GM19395 (cell line): Measurements from ENCODE around the gene CNOT3.
"Not testable (repeated sequence)": the region's sequence is repeated elsewhere in the genome, so short reads cannot be mapped to it uniquely, and the experiment has no call there.

Experiments used
- ATAC-seq: cut with Tn5 transposase; IDR thresholded peaks from one replicate; pipeline ENCODE4 v1.9.1; 2021; ENCODE audit warnings: mild to moderate bottlenecking, moderate library complexity; ENCODE audit not compliant: unreplicated experiment

CNOT3 gene

DNA sequence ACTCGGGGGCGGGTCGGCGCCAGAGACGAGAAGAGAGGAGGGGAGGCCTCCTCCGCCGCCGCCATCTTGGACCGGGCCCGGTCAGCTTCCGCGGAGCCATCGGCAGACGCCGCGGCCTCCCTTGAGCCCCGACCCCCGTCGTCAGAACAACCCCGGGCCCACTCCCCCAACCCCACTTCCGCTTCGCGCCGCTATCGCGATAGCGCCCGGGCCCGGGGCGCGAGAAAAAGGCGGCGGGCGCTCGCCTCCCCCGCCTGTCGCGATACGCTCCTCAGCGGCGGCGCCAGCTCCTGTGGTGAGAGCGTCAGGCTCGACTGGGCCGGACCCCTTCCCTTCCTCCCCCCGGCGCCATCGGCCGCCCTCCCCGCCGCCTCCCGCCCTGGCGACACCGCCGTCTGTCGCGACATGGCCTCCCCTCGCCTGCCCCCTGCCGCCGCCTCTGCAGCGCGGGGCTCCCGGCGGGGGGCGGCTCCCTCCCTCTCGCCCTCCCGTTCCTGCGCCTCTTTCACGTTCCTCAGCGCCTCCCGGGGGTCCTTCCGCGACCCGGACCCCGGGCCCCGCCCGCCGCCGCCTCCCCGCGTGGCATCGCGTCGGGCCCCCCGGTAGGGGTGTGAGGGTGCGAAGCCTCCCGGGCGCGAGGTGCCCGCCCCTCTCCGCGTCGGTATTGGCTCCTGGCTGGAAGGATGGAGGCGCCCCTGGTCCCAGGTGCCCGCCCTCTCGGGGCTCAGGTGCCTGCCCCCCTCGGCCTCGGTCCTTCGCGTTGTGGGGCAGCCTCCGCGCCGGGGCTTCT lies at the start of gene CNOT3:
TSS of gene CNOT3 (plus strand) at position 64 of the 790 bp plus-strand sequence. CDS start 5,217 bp downstream, outside the sequence.
- ATAC-seq, result no peak

DNA sequence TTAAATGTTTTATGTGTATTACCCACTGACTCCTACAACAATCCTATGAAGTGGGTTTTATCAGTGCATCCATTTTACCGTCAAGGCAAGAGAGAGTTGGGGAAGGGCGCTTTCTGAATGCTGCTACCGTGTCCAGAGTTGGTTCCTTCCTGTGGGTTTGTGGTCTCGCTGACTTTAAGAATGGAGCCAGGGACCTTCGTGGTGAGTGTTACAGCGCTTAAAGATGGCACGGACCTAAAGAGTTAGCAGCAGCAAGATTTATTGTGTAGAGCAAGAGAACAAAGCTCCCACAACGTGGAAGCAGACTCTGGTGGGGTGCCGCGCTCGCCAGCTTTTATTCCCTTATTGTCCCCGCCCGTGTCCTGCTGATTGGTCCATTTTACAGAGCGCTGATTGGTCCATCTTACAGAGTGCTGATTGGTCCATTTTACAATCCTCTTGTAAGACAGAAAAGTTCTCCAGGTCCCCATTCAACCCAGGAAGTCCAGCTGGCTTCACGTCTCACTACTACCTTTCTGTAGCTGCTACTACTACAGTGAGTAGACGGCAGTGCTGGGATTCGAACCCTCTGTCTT lies 43.0 kb upstream of the CNOT3 start:
- no peak for ATAC-seq

DNA sequence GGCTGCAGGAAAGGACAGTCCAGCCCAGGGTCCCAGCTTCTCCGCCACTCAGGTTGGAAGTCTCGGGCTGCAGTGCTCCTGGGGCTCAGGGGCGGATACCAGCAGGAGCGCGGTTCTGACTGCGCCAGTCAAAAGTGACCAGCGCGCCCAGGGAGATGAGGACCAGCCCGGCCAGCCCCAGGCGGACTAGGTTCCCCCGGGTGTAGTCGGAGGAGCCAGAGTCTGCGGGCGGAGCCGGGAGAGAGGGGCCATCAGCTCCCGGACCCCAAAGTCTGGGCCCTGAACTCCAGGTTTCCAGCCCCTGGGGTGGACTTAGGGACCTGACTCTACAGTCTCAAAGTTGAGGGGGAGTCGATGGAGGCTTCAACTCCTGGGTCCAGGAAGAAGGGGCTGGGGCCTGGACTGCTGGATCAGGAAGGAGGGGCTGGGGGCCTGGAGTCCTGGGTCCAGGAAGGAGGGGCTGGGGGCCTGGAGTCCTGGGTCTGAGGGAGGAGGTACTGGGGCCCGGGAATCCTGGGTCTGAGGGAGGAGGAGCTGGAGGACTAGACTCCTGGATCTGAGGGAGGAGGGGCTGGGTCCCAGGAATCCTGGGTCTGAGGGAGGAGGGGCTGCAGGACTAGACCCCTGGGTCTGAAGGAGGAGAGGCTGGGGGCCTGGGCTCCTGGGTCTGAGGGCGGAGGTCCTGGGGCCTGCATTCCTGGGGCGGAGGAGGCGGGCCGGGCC lies 42.3 kb upstream of the CNOT3 start:
- no peak for ATAC-seq

DNA sequence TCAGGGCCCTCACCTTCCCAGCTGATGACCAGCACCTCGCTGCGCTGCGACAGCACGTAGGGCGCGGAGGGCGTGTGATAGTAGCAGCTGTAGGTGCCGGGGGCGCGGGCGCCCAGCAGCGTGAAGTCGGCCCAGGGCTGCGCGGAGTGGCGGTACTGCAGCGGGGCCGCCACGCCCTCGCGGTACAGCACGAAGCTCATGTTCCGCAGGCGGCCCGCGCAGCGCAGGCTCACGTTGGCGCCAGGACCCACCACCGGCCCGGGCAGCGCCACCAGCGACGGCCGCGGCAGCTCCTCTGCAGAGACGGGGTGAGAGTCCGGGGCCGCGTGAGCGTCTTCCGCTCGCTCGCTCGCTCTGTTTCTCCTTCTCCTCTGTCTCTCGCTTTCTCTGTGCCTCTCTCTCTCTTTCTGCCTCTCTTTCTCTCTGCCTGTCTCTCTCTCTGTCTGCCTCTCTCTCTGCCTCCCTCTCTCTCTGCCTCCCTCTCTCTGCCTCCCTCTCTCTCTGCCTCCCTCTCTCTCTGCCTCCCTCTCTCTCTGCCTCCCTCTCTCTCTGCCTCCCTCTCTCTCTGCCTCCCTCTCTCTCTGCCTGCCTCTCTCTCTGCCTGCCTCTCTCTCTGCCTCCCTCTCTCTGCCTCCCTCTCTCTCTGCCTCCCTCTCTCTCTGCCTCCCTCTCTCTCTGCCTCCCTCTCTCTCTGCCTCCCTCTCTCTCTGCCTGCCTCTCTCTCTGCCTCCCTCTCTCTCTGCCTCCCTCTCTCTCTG lies 41.5 kb upstream of the CNOT3 start:
- not testable (repeated sequence) for ATAC-seq

DNA sequence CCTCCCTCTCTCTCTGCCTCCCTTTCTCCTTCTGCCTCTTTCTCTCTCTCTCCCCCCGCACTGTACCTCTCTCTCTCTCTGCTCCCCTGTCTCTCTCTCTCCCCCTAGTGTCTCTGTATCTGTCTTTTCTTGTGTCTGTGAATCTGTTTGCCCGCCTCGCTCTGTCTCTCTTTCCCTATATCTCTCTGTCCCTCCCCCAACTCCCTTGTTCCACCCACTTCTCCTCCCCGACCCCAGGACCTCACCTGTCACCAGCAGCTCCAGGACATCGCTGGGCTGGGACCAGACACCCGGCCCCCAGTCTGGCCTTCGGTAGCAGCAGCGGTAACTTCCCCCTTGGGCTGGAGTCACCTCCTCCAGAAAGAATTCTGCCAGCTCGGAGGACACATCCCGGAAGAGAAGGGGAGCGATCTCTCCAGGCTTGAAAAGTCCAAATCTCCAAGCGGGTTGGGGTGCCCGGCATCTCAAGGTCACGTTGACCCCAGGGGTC lies 40.9 kb upstream of the CNOT3 start:
- no peak for ATAC-seq

DNA sequence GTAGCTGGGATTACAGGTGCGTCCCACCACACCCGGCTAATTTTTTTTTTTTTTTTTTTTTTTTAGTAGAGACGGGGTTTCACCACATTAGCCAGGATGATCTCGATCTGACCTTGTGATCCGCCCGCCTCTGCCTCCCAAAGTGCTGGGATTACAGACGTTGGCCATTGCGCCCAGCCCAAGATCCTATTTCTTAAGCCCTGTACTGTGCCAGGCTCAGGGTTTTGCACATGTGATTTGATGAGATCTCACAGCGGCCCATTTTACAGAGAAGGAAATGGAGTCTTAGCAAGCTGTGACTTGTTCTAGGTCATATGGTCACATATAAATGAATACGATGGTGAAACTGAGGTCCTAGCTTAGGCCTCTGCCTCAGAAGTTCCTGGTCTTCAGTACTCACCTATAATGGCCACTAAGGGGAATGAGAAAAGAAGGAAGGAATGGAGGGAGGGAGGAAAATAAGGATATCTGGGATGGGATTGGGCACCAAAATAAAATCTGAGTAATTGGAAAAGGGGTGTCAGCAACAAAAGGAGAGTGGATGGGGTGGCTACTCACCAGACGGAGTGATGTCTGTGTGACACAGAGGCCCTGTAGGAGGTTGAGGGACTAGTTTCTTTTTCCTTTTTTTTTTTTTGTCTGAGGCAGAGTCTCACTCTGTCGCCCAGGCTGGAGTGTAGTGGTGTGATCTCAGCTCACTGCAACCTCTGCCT lies 38.2 kb upstream of the CNOT3 start:
- no peak for ATAC-seq

DNA sequence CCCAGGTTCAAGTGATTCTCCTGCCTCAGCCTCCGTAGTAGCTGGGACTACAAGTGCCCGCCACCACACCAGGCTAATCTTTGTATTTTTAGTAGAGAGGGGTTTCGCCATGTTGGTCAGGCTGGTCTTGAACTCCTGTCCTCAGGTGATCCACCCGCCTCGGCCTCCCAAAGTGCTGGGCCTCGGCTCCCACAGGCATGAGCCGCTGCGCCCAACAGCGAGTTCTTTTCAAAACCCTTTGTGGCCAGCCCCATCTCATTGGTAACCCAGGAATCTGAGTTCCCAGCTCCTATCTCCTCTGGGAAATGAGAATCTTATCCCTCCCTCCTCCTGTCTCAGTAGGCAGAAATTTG lies 37.7 kb upstream of the CNOT3 start:
- not testable (repeated sequence) for ATAC-seq

DNA sequence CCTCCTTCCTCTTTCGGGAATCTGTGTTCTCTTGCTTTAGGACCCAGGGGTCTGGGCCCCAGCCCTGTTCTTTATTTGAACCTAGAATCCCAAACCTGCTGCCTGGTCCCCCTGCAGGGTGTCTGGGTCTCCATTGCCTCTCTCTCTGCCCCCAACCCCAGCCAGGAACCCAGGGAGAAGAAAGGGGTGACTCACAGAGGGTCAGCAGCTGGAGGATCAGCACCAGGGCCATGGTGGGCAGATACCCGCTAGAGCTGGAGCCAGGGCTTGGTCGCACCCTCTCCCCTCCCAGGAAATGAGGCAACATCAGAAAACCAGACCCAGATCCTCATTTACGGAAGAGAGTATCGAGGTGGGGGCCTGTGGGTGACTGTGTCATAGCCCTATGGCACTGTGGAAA lies 37.0 kb upstream of the CNOT3 start, which contains the start of gene OSCAR:
TSS of gene OSCAR (minus strand) at position 243 of the 400 bp plus-strand sequence. CDS start at position 232, 11 bp downstream.
- no peak for ATAC-seq

DNA sequence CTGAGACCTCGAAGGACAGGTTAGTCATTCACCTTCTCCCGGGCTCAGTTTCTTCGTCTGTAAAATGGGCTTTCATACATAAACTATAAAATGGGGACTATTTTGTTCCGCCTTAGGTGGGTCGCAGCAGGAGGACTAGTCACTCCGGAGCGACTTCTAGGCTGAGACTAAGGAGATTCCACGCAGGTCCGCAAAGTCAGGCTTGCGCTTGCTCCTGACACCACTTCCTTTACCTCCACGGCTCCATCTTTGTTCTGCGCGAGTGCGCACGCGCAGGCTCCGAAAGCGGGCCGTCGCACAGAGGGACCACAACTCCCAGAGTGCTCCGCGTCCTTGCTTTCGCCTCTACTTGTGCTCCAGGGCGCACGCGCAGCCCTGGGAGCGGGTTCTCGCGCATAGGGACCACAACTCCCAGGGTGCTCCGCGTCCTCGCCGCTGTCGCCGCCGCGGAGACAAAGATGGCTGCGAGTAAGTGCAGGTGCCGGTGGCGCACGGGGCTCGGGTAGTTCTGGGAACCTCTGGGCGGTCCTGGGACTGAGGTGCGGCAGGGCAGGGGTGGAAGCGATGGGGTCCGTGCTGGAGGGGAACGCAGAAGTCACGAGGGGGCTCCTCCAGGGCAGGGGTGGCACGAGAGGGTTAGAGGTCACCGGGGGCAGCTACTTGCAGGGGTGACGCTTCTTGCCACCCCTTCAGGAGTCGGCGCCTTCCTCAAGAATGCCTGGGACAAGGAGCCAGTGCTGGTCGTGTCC lies 35.0 kb upstream of the CNOT3 start, which contains the start of gene NDUFA3:
TSS of gene NDUFA3 (plus strand) at position 435 of the 749 bp plus-strand sequence. CDS start at position 459, 24 bp downstream.
- peak; percentile 88 for ATAC-seq

DNA sequence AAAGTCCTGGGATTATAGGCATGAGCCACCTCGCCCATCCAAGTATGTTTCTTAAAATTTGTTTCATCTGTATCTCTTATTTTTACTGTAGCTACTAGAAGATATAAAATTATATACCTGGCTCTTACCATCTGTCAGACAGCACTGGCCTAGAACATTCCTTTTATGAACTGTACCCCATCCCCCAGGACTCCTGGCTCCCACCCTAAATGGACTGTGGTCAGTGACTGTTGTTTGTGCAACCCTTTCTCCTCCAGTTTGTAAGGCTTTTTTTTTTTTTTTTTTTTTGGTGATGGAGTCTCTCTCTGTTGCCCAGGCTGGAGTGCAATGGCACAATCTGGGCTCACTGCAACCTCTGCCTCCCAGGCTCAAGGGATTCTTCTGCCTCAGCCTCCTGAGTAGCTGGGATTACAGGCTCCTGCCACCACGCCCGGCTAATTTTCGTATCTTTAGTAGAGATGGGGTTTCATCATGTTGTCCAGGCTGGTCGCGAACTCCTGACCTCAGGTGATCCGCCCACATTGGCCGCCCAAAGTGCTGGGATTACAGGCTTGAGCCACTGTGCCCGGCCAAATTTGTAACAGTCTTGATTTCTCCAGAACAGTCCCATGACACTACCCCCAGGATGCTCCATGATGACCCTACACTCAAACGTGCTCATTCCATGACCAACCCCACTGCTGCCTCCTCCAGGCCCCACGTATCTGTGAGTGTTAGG lies 32.4 kb upstream of the CNOT3 start:
- no peak for ATAC-seq

DNA sequence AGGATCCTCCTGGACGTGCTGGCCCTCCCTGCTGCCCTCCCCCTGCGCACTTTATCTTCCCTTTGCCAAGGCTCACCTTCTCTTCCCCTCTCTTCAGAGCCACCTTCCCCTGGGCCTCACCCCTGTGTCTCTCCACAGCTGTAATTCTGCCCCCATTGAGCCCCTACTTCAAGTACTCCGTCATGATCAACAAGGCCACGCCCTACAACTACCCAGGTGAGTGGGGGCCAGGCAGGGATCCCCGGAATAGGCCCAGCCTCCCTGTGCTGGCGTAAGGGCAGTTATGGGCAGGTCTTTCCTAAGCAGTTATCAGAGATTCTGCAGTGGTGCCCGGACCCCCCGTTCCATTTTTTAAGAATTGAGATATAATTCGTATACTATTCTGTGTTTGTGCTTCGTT lies 31.8 kb upstream of the CNOT3 start:
- ATAC-seq, result no peak

DNA sequence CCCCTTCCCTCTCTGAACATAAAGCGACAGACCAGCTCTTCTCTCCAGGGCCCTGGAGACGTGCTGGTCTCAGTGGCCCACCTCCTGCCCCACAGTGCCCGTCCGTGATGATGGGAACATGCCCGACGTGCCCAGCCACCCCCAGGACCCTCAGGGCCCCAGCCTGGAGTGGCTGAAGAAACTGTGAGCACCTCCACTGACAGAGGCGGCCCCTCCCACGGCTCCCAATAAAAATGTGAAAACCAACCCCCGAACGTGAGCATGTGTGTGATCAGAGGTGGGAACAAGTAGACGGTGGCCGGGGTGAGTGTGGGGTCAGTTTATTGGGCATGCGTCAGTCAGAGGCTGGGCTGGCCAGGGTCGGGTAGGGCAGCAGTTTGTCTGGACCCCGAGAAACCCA lies 30.8 kb upstream of the CNOT3 start:
- no peak for ATAC-seq

DNA sequence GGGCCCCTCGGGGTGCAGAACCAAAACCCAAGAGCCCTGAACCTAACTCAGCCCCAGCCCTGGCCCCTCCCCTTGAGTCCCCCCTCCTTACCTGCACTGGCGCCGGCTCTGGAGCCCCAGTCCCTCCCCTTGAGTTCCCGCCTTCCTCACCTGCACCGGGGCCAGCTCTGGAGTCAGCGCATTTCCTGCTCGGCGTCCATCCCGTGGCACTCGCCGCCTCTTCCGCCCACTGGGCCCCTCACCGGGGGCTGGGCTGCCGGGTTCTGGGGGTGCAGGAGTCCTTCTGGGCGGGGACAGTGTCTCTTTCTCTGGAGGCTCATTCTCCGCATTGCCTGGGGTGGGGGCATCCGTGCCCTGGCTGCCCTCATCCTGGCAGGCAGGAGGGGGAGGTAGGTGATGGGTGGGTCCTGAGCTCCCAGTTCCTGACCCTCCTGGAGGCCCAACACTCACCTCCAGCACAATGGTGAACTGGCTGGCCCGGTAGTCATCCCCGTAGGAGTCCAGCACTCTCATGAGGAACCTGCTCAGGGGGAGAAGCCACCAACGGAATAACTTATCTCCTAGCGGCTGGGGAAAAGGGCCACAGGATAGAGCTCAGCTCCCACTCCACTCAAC lies 29.6 kb upstream of the CNOT3 start:
- no peak for ATAC-seq

DNA sequence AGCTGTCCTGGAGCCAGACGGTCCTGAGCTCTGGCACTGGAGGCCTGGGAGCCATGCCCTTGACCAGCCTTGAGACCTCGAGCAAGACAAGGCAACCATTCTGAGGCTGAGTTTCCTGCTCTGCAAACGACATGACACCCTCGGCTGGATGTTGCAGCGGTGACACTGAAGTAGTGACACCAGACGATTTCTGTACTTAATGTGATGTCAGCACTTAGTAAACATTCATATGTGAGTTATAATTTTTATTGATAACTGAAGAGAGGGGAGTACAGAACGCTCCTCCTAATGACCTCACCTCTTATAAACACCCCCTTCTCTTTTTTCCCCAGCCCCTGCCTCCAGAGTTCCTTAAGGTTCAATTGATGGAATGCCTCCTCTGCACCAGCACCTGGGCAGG lies 29.1 kb upstream of the CNOT3 start:
- no peak for ATAC-seq

DNA sequence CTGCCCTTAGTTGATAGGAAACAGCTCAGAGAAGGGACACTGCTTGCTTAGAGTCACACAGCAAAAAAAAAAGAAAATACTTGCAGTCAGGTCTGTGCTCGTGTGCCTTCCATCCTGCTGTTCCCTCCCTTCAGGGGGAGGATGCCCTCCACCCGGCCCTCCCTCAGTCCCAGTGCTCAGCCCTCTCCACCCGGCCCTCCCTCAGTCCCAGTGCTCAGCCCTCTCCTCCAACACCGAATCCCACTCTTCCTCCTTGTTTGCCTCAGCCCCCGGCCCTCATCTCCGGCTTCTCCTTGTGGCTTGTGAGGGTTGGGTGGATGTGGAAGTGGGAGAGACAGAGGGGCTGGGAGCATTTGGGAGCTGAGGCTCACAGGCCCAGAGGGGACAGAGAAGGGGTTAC lies 27.9 kb upstream of the CNOT3 start:
- ATAC-seq, result no peak

DNA sequence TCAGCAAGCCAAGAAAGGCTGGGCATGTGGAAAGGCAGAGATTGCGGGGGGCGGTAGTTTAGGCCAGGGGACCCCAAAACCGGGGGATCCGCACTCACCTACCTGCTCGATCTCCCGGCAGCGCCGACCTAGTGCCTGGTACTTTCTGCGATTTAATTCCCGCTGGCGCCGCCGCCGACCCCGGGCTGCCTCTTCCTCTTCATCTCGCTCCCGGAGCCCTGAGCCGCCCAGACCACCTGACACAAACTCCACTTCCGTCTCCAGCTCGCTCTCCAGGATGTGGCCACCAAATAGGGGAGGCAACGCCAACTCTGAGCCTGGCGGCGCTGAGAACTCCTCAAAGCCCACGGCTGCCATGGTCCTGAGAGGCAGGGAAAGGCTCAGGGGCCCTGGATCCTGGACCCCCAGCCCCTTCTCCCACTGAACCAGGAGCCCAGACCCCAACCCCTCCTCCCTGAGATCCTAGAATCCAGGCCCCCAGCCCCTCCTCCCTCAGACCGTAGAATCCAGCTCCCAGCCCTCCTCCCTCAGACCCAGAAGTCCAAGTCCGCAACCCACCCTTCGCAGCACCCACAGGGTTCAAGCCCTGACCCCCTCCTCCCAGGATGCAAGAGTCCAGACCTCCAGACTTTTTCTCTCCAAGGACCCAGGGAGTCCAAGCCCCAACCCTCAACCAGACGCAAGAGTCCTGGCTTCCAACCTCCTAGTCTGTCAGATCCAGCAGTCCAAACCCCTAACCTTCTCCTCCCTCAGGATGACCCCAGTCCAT lies 23.0 kb upstream of the CNOT3 start:
- ATAC-seq, result peak; percentile 34
